ENCODE results near the gene PPP1R1C.
A peak's percentile ranks its signal among the peaks of the same experiment; 100 is the strongest.

Gene PPP1R1C

DNA sequence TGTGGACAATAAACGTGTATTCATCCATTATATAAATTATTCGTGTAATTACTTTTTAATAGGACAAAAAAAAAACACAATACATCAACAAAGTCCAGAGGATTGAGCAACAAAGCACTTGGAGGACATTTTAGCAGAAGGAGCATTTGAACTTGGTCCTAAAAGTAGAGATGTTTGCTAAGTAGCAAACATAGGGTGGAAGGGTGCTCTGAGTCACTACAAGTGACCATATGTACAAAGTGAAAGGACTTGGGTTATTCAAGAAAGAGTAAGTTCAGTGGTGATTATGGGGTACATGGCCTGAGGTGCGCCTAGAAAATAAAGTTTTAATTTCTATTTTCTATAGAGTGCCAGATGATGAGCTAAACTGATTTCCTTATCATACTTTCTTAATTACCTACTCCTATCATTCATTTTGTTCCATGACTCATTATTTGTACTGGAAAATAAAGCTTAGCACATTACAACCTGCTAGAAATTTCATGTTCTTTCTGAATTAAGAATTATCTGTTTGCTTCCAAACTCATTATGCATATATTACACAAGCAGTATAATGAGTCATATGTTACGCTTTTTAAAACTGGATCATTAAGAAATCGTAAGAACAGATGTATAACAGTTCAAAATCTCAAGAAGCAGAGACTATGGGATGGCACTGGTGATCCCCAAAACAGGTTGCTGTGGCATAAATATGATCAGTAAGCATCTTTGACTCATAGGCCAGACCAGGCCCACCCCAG is 13.1 kb upstream of the PPP1R1C start:
- no peak for DNase-seq

DNA sequence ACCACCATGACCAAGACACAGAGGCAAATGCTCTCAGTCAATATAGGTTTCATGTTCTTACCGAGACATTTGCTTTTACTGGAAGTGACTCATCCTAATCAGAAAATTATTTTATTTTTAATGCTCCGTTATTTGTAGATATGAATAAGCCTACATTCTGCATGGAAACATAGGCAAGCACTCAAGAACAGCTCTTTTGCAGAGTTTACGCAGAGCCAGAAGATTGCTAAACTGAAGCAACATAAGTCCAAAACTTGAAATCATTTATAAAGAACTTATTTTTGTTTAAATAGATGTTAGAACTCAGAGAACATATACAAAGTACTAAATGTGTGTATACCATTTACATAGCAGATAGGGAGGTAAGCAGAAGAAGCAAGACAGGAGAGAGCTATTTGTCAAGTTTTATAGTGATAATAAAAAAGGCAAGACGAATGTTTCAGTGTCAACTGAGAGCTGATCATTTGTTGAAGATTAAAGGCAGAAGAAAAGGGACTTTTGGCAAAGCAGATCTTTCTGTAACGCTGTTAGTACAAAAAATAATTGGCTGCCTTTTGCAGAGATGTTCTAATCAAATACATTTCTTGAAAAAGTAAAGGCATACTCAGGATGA is 12.4 kb upstream of the PPP1R1C start:
- no peak for DNase-seq

DNA sequence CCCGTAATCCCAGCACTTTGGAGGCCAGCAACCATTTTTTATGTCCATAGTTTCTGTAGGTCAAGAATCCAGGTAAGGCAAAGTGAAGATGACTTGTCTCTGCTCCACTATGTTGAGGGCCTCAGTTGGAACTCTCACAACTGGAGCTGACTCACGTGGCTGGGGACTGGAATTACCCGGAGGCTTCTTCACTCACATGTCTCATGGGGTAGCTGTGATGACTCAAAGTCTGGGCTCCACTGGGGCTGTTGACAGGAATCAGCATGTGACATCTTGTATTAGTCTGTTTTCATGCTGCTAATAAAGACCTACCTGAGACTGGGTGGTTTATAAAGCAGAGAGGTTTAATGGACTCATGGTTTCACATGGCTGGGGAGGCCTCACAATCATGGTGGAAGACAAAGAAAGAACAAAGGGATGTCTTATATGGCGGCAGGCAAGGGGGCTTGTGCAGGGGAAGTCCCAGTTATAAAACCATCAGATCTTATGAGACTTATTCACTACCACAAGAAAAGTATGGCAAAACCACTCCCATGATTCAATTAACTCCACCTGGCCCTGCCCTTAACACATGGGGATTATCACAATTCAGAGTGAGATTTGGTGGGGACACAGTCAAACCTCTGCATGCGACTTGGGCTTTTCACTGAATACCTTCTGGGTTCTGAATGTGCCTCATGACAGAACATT is 7.8 kb upstream of the PPP1R1C start:
- peak; percentile 35 for DNase-seq

DNA sequence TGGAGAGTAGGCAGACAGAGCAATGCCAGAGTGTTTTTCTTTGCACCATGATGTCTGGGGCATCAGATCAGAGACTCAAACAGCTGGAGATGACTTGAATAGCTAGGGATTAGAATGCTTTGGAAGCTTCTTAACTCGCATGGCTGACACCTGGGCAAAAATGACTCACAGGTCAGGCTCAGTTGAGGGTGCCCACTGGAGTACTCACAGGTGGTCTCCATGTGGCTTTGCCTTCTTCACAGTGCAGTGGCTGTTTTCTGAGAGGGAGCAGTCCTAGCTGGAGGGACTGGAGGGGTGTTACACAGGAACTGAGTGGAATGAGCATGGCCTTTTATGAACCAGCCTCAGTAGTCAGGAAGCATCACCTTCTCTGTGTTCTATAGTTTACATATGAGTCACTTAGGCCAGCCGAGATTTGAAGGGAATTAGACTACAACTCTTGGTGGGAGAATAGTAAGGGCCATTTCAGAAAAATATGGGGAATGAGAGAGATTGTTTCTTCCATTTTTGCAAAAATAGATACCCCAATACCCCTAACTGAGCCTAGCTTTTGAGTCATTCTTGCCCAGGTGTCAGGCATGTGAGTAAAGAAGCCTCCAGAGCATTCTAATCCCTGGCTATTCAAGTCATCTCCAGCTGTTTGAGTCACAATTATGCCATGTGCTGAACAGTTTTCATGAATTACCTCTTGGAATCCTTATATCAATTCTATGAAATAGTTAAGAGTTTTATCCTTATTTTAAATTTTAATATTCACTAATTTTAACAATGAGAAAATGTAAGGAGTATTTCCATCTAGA is 7.1 kb upstream of the PPP1R1C start:
- no peak for DNase-seq

DNA sequence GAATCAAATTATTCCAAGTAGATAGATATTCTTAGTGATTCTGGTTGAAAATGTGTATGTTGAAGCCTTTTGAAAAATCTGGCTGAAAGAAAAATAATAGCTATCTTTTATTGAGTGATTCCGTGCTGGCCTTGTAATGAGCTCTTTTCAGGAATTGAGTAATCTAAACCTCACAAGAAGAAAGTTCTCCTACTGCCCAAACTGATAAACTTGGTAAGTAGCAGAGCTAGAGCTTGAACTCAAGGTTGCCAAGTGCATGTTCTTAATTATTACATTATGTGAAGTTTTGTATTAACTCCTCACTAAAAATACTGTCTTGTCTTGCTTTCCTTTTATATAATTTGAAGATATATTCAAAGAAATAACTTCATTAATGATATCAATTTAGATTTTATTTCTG is 1.6 kb upstream of the PPP1R1C start:
- DNase-seq: no peak

DNA sequence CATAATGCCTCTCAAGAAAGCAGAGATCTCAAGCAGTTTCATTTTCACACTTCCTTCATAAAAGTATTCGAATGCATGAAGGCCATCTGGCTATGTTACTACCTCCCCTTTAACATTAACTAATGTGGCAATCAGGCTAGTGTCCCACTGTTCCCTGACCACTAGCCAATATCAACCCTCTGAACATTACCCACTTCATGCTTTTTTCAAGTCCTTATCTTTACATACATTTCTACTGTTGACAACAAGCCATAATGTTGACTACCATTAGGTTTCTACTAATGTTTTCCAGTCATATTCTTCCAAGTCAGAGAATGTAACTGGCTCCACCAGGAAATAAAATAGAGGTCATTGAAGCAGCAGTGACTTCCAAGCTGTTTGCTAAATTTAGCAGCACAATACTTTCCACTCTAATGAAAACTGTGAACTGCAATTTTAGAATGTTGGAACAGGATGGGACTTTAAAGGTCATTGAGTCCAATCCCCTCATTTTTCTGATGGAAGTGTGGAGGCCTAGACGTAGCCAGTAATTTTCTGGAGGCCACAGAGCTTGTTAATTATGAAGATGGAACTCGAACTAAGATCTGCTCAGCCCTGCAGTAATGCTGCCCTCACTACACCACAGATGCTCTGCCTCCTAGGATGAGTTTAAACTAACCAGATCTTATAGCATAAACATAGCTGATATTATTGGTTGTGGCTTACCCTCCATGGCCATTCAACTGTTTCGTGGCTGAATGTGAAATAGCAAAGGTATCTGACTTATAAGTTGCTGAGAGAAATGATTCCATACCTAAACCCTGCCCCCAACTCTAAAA is 630 bp upstream of the PPP1R1C start:
- no peak for DNase-seq

DNA sequence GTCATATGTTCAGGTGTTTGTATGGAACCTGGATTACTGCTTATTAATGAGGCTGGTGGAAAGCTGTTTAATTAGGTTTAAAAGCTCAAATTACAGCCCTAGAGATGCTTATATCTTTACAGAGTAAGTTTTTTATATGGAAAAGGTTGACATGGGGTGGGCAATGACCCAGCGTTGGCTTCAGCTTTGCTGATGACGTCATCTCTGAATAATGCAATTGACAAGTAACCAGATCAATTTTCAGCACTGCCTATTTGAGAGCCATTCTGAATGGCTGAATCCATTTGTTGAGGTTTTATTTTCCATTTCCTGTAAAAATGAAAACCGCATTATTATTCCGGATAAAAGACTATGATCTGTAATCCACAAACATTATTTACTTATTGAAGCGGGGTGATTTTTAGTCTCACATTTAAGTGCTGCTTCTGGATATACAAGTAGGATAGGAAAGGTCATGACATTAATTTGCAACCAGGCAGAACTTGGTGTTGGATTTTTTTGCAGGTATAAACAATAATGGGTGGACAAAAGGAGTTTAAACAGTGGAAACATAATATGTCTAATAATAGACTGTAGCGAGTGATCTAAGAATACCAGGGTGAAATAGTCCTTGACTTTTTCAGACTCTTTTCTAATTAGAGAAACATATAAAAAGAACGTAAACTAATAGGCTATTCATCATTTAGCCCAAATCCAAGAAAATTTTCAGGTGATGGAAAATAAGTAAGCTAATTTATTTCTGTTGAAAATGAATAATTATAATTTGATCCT is 2.7 kb downstream of the PPP1R1C start:
- no peak for DNase-seq

DNA sequence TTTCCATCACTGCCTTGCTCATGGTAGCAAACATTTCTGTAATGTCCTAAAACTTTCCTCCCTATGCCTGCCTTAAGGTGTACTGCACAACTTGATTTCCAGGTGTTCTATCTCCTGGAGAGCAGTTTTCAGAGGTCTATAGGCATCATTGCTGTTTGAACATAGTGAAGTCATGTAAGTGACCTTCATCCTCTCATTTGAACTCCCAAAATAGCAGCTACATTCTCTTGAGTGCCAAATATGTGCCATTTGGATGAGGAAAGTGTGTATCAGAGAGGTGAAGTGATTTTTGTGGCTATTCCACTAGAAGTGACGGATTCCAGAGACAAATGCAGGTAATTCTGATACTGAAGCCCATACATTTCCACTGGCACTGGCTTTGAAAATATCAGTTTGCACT is 3.4 kb downstream of the PPP1R1C start:
- DNase-seq: no peak

DNA sequence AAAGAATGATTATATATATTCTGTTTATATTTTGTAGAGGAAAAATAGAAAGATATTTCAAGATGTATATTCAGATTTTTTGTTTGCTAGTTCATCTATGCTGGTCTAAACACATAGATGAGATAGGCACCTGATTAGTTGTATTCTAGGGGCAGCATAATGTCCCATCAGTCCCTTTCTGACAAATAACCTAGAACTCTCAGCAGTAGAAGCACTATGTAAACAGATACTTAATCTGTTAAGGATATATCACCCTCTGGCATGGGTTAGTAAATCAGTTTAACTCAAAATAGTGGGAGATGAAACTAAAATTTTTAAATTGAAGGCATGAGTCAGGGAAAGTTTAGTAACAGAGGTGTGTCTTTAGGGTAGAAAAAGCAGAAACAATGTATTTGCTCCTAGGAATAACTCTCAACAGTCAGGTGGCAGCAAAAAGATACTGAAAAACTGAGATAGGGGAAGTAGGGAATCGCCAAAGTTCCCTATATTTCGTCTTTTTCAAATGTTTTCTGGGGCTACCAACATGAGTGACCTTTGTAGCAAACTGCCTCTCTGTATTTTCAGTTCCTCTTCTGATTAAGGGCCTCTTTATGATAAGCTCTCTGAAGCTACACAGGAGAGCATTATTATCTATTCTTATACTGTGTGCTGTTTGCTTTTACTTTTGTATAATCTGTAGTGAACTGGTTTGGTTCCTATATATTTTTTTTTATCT is 5.7 kb downstream of the PPP1R1C start:
- no peak for DNase-seq

DNA sequence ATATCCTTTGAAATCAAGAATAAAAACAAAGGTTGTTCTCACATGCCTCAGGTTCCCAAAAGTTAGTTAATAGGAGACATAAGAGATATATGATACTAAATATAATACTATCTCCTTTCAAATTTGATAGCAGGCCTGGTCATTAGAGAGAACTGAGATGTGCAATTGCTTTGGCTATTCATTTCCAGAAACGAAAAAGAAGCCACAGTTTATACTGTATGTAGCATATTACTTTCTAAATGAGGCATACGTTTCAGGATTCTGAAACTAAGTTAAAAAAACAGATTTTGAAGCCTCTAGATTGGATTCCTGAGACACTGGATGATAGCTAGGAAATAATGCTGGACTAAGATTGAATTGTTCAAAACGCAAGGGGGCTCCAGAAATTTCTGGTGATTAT is 7.1 kb downstream of the PPP1R1C start:
- DNase-seq: no peak

DNA sequence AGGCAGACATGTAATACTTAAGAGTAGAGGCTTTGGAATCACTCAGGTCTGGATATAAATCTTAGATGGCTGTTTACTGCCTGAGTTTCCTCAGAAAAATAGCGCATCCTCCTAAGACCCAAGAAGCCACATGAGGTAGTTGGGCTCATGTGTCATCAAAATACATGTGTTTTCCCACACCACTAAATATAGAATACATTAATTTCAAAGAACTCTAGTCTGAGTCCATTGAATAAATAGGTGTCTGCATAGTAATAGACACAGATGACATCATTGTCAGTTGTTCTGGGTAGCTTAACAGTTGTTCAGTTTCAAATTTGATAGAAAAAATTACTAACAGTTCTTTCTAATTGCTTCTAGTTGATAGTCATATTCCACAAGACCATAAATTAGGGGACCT is 9.6 kb downstream of the PPP1R1C start:
- DNase-seq: no peak

DNA sequence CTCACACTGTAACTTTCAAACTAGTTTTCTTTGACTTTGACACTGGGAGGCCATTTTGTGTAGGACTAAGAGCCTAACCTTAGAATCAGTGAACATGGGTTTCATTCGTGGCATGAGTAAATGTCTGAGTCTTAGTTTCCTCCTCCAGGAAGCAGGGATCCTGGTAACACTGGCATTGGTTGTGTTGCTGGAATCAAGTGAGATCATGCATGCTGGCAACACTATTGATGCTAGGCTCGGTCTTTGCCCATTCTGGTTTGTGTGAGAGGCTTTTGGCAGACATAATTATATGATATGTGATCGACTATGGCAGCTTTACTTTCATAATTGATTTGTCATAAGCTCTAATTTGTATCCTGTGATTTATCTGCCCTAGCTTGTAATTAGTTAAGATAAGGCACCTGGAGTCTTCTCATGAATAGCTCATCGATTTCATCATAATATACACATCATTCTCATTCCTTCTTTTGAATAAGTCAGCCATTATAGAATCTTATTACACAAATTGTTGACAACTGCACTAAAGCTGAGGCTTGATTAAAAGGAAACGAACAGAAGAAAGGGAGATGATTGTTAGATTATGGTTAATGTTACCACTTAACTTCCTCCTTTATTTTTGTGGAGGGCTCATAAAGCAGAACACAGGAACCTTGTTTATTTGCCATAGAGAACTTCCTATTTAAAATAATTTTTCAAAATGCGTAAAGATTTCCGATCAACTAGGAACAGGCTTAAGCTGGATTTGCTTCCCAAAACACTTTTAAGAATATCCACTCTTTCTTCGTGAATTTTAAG is 12.6 kb downstream of the PPP1R1C start:
- DNase-seq: no peak

DNA sequence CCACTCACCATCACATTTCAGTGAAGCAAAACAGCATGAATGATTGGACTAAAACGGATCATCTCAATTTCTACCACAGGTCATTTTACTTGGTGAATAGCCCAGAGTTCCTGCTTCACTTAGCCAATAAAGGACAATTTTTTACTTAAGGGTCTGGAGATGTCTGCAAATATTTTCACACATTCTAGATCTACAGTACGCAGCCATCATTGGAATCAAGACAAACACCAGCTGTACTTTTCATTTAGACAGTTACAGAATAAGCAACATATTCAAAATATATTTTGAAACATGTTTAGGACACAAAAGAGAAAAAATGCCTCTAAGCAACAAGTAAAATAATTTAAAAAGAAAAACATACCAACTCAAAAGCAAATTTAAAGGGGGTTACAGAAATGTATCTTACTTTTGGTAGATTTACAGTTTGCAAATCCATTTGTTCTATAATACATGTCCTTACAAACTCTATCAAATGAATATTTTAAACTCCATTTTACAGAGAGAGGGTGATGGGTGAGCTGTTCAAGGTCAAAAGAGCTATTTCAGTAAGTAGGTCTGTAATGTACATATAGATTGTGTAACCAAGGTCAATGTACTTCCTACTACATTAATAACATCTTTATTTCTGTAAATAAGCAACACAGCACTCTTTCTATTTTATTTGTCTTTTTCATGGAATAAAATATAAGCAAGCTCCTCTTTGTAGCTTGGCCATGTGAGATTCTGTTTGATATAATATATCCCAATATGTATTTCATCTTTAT is 13.4 kb downstream of the PPP1R1C start:
- no peak for DNase-seq

DNA sequence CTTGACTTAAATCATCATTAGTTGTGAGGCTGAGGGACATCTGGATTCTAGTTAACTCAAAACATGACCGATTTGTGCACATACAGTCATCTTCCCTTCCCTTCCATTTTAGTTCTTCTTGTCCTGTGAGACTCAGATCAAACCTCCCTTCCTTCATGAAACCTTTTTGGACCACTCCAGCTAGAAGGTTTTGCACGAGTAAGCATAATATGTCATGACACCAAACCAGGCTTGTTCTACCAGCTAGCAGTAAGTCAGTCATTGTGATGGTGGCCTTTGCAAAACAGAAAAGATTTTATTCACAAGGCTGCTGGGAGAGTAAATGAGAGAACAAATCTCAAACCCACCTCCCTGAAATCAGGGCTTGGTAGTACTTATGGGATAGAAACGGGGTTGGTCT is 14.3 kb downstream of the PPP1R1C start:
- no peak for DNase-seq

DNA sequence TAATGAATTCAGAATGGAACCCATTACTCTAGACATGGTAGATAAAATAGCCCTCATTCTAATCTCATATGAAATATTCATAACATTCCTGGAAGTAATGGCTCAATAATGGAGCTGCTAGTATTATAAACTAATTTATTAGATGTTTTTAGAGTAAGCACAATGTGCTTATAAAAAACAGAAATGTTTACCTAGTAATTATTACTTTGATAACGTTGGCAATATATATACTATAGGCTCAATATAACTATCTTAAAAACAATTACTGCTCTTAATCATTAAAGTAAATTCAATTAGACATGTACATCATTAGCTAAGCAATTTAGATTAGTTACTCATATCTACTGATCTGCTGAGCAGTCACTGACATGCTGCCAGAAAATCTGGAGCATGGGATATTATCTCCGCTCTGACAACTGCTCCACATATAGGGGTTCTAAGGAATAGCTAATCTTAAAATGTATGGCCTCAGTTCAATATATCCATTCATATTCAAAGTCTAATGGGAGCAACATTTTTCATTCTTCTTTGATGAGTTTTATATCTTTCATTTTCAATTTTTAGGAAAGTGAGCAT is 19.4 kb downstream of the PPP1R1C start:
- no peak for DNase-seq

DNA sequence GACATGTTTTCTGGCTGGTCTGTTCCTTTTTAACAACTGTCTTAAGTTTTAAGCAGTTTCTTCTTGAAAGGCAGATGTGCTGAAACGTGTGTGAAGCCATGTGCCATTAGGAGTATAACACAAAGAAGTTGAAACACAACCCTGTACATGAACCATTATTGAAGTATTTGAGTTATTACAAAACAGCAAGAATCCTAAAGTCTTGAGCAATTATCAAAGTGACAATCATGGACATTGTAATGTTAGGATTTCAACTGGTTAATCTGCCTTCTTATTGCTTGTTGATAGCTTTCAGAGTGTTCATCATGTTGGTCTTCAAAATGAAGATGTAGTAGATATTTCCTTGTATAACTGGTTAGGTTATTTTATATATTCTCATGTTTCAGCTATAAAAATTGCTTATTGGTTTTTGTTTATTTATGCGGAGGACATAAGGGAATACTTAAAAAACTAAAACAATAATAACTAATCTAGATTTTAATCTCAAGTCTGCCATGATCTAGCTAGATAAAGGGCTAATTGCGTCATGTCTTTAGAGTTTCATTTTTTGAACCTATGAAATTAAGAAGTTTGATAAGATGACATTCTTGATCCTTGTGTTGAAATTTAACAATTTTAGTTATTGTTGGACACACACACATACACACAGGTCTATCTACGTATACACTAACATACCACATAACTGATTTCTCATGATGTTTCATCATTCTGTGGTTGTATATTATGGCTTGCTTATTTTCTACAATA is 21.1 kb downstream of the PPP1R1C start:
- DNase-seq: no peak

DNA sequence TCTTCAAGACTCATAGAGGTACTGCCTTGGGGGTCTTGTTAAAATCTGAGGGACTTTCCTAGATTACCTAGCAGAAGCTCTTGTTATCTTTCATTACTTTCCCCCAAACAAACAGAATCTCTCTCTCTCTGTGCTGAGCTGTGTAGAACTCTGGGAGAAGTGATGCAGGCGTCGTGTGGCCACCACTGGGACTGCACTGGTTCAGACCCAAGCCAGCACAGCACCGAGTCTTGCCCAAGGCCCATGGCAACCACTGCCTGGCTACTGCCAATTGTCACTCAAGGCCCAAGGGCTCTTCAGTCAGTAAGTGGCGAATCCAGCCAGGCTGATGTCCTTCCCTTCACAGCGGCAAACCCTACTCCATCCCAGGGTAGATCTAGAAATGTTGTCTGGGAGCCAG is 28.6 kb downstream of the PPP1R1C start:
- no peak for DNase-seq
